A549 (cell line): ENCODE data around the gene PCDHA7. TPM values are rescaled to one million over a fixed set of nuclear protein-coding genes. Genes with fewer than 3 reads are reported as not detected.

Experiments
- ATAC-seq, 2 experiments: fragments of 200-7000 bp in 1 of 2; fragments of >200 bp in 1 of 2; cut with Nextera tagmentation in 1 of 2; cut with Tn5 transposase in 1 of 2; 3 replicates each; pipeline versions ENCODE4 v1.8.0 to v1.9.1; 2018 to 2020; ENCODE audit warnings: mild to moderate bottlenecking in 1 of 2, moderate library complexity in 1 of 2
- CTCF ChIA-PET: fragments of 300-600 bp; sonication (Branson Sonifier 250); formaldehyde crosslinking; extraction: SDS; loops from one replicate; lab custom pipeline; 2021; ENCODE audit warnings: antibody characterized with exemption, inconsistent platforms; lab: Yijun Ruan, JAX
- POLR2A ChIA-PET: fragments of 350-600 bp; formaldehyde crosslinking; extraction: SDS; loops from one replicate; lab custom pipeline; 2021; ENCODE audit warnings: antibody characterized with exemption, inconsistent platforms; lab: Yijun Ruan, JAX
- DNase-seq, 2 experiments: peaks; one replicate each; pipeline versions ENCODE4 v3.0.0 to v3.0.0-alpha.2; 2011 to 2016; ENCODE audit warnings: low read depth in 1 of 2, low spot score in 1 of 2
- FAIRE-seq: peaks from 2 replicates; lab custom pipeline; 2011; peaks lifted over from hg19 to GRCh38; lab: Jason Lieb, UNC
- H3K27ac ChIP-seq, 2 experiments: fragments of >200 bp; sonication (Bioruptor Twin); formaldehyde crosslinking; 3 replicates each; pipeline ENCODE4 v1.5.1; 2016 to 2017
- H3K4me1 ChIP-seq: fragments of >200 bp; sonication (Bioruptor Twin); formaldehyde crosslinking; 3 replicates; pipeline ENCODE4 v1.6.1; 2016
- H3K4me2 ChIP-seq: fragments of >200 bp; sonication (Bioruptor Twin); formaldehyde crosslinking; 3 replicates; pipeline ENCODE4 v1.6.1; 2016
- H3K4me3 ChIP-seq: fragments of >200 bp; sonication (Bioruptor Twin); formaldehyde crosslinking; 3 replicates; pipeline ENCODE4 v1.5.1; 2016
- H3K9me3 ChIP-seq: fragments of >200 bp; sonication (Bioruptor Twin); formaldehyde crosslinking; 3 replicates; pipeline ENCODE4 v1.6.1; 2016
- ATOH8 ChIP-seq: fragments of 250-450 bp; sonication (Bioruptor Pico); IDR thresholded peaks from 2 replicates; pipeline ENCODE4 v1.5.0; 2020; ENCODE audit warnings: low read depth, mild to moderate bottlenecking, moderate library complexity
- BHLHE40 ChIP-seq: IDR thresholded peaks from 2 replicates; pipeline ENCODE4 v1.6.1; 2012; ENCODE audit warnings: low read depth, low read length, inconsistent platforms
- CEBPB ChIP-seq, 2 experiments: fragments of >200 bp in 1 of 2; sonication (Bioruptor Twin) in 1 of 2; formaldehyde crosslinking in 1 of 2; IDR thresholded peaks; 2 replicates each; pipeline ENCODE4 v1.6.1; 2012 to 2016
- CHD4 ChIP-seq: fragments of 200-600 bp; sonication (generic); IDR thresholded peaks from 2 replicates; pipeline ENCODE4 v1.6.1; 2016; ENCODE audit warnings: antibody characterized with exemption, mild to moderate bottlenecking, borderline replicate concordance
- CTCF ChIP-seq: fragments of >200 bp; sonication (Bioruptor Twin); formaldehyde crosslinking; IDR thresholded peaks from 3 replicates; pipeline ENCODE4 v1.5.1; 2016
- EHMT2 ChIP-seq: fragments of 200-600 bp; sonication (generic); IDR thresholded peaks from 2 replicates; pipeline ENCODE4 v1.6.1; 2016; ENCODE audit warnings: antibody characterized with exemption, low read depth, mild to moderate bottlenecking, moderate library complexity
- ELK1 ChIP-seq: fragments of 150-350 bp; IDR thresholded peaks from 2 replicates; pipeline ENCODE4 v1.6.1; 2014; ENCODE audit warnings: low read depth, mild to moderate bottlenecking, low read length
- ESRRA ChIP-seq: fragments of 150-350 bp; IDR thresholded peaks from 2 replicates; pipeline ENCODE4 v1.6.1; 2014; ENCODE audit warnings: mild to moderate bottlenecking, low read length, borderline replicate concordance
- HEYL ChIP-seq: fragments of 250-450 bp; sonication (Bioruptor Pico); IDR thresholded peaks from 2 replicates; pipeline ENCODE4 v1.8.0; 2021; ENCODE audit warnings: mild to moderate bottlenecking, moderate library complexity
- HOXA7 ChIP-seq: fragments of 250-450 bp; sonication (Bioruptor Pico); IDR thresholded peaks from 2 replicates; pipeline ENCODE4 v1.5.0; 2020; ENCODE audit warnings: mild to moderate bottlenecking, moderate library complexity
- HOXB5 ChIP-seq: fragments of 250-450 bp; sonication (Bioruptor Pico); IDR thresholded peaks from 2 replicates; pipeline ENCODE4 v1.5.0; 2020; ENCODE audit warnings: mild to moderate bottlenecking, moderate library complexity
- JUN ChIP-seq, 2 experiments: fragments of >200 bp; sonication (Bioruptor Twin); formaldehyde crosslinking; IDR thresholded peaks; 2 replicates in 1 of 2; 3 replicates in 1 of 2; pipeline ENCODE4 v1.6.1; 2016 to 2017
- JUNB ChIP-seq: fragments of >200 bp; sonication (Bioruptor Twin); formaldehyde crosslinking; IDR thresholded peaks from 2 replicates; pipeline ENCODE4 v1.6.1; 2016
- KDM1A ChIP-seq: fragments of 200-600 bp; sonication (generic); IDR thresholded peaks from 2 replicates; pipeline ENCODE4 v1.6.1; 2016; ENCODE audit warnings: low read depth, mild to moderate bottlenecking
- MAFK ChIP-seq: fragments of 450-650 bp; IDR thresholded peaks from 2 replicates; pipeline ENCODE4 v1.6.1; 2014; ENCODE audit not compliant: partially characterized antibody
- MAX ChIP-seq: IDR thresholded peaks from 2 replicates; pipeline ENCODE4 v1.6.1; 2012
- MAZ ChIP-seq: fragments of 150-350 bp; IDR thresholded peaks from 2 replicates; pipeline ENCODE4 v1.6.1; 2014; ENCODE audit warnings: antibody characterized with exemption, low read depth, low read length, borderline replicate concordance
- MYC ChIP-seq: IDR thresholded peaks from 2 replicates; pipeline ENCODE4 v1.6.1; 2012; ENCODE audit warnings: mild to moderate bottlenecking, inconsistent platforms, low read length, improper control_type of control experiment, borderline replicate concordance
- PHF8 ChIP-seq: fragments of 200-600 bp; sonication (generic); IDR thresholded peaks from 2 replicates; pipeline ENCODE4 v1.6.1; 2016; ENCODE audit warnings: low read depth, mild to moderate bottlenecking, antibody characterized with exemption, moderate library complexity, borderline replicate concordance
- POLR2A ChIP-seq: IDR thresholded peaks from 2 replicates; pipeline ENCODE4 v1.6.1; 2012; ENCODE audit warnings: mild to moderate bottlenecking, low read length
- RAD21 ChIP-seq, 2 experiments: fragments of >200 bp in 1 of 2; sonication (Bioruptor Twin) in 1 of 2; formaldehyde crosslinking in 1 of 2; IDR thresholded peaks in 1 of 2; conservative IDR thresholded peaks in 1 of 2; 2 replicates in 1 of 2; 3 replicates in 1 of 2; pipeline ENCODE4 v1.6.1; 2012 to 2018; ENCODE audit warnings: inconsistent platforms in 1 of 2
- RARB ChIP-seq: fragments of 250-450 bp; sonication (Bioruptor Pico); IDR thresholded peaks from 2 replicates; pipeline ENCODE4 v1.8.0; 2021; ENCODE audit warnings: mild to moderate bottlenecking, moderate library complexity
- WGBS: methylation state at CpG from one replicate; pipeline ENCODE4 v1.1.6; 2017; ENCODE audit errors: missing lambda C conversion rate; 5-methylcytosine and 5-hydroxymethylcytosine counted together
- polyA plus RNA-seq, 4 experiments: library from polyadenylated mRNA; depleted of rRNA in 3 of 4; stranded (reverse); fragments of >200 nt; fragmentation: RNase III in 1 of 4; extraction: RNeasy Plus Mini Kit Qiagen cat#74134 plus additional on column Dnase treatment in 1 of 4; gene quantifications; 2 replicates in 3 of 4; 3 replicates in 1 of 4; pipeline ENCODE4 v1.2.3, GENCODE V29; 2011 to 2017
- TF ChIP-seq, protein P1 (sequence below): IDR thresholded peaks from 2 replicates; pipeline ENCODE4 v1.6.1; 2012; ENCODE audit warnings: low read depth, borderline replicate concordance

The PCDHA7 gene
- polyA plus RNA-seq, 2 of the 4 experiments (the other 2 are of a cell fraction) = 0.14 to 0.23 TPM

- no peak within 1 kb of the TSS for H3K4me2 ChIP-seq
- TF ChIP-seq MAFK = peak; percentile 61
- no peak for TF ChIP-seq CTCF
- peak in 1 of 2 experiments; percentile 17; a peak in 1 of 5 replicates for TF ChIP-seq RAD21 (conservative IDR thresholded peaks at IDR 0.05 in 1 of 2, IDR thresholded peaks at IDR 0.05 in 1 of 2)
- TF ChIP-seq RARB (CRISPR knock-in tag) = no peak
- H3K4me3 ChIP-seq = no peak within 1 kb of the TSS
- CTCF ChIA-PET = interaction anchor here (0.6 to 1.4 kb wide), 5 partner anchors 34 to 663 kb away, joined by 3 to 7 read pairs (median 3); partner anchors contain the start of genes PCDHA4 and PCDHA5
- DNase-seq (peak in 1 of 2 experiments; percentile 18), ATAC-seq (no peak), FAIRE-seq (no peak)
- H3K9me3 ChIP-seq = peaks cover 11% of the 10 kb centered on the region; the same call in 2 of the 3 replicates
- no peak within 1 kb of the TSS for H3K27ac ChIP-seq
- WGBS = 73% methylated on average over 43 of the region's 44 CpGs
- no peaks in the 10 kb centered on the region for H3K4me1 ChIP-seq
- POLR2A ChIA-PET = no interaction called here
Observed at GRCh38 chr5:140855772-140856674, 22.0 kb downstream of the PCDHA7 start, which contains the start of gene PCDHA10. PCDHA10 (plus strand) TSS chr5:140855897; CDS start chr5:140856049, 152 bp downstream.

- DNase-seq (no peak), FAIRE-seq (no peak), ATAC-seq (no peak)
- 87% methylated on average over 94 of the region's 94 CpGs for WGBS
- peaks cover 18% of the 10 kb centered on the region for H3K9me3 ChIP-seq
- POLR2A ChIA-PET = no interaction called here
- no peak overlapping the region for H3K4me2 ChIP-seq
- no peak overlapping the region for H3K4me3 ChIP-seq
- no peaks in the 10 kb centered on the region for H3K4me1 ChIP-seq
- TF ChIP-seq ESRRA (no peak), HEYL (CRISPR knock-in tag) (no peak), BHLHE40 (no peak), KDM1A (no peak), HOXA7 (CRISPR knock-in tag) (no peak), ATOH8 (CRISPR knock-in tag) (no peak), HOXB5 (CRISPR knock-in tag) (no peak), PHF8 (no peak), MAZ (no peak)
- TF ChIP-seq, protein P1, sequence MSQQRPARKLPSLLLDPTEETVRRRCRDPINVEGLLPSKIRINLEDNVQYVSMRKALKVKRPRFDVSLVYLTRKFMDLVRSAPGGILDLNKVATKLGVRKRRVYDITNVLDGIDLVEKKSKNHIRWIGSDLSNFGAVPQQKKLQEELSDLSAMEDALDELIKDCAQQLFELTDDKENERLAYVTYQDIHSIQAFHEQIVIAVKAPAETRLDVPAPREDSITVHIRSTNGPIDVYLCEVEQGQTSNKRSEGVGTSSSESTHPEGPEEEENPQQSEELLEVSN = no peak
- TF ChIP-seq, all 56 proteins: peak for 0
- no peak overlapping the region for H3K27ac ChIP-seq
- CTCF ChIA-PET = interaction anchor here (1.0 to 1.4 kb wide), 2 partner anchors 35 to 50 kb away, joined by 3 to 7 read pairs; partner anchors contain the start of genes PCDHA4 and PCDHA5
Observed at GRCh38 chr5:140857177-140857986, 23.3 kb downstream of the PCDHA7 start.

DNA sequence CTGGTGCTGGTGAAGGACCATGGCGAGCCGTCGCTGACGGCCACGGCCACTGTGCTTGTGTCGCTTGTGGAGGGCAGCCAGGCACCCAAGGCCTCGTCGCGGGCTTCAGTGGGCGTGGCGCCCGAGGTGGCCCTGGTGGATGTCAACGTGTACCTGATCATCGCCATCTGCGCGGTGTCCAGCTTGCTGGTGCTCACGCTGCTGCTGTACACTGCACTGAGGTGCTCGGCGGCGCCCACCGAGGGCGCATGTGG is 23.8 kb downstream of the PCDHA7 start:
- H3K4me3 ChIP-seq = no peak overlapping the region
- CTCF ChIA-PET = no interaction called here
- H3K27ac ChIP-seq = no peak overlapping the region
- no peak for TF ChIP-seq EHMT2
- no peak for TF ChIP-seq HEYL (CRISPR knock-in tag)
- no peak for TF ChIP-seq MYC
- no peak for TF ChIP-seq CHD4
- TF ChIP-seq MAX = no peak
- TF ChIP-seq ELK1 = no peak
- no peak for TF ChIP-seq POLR2A
- TF ChIP-seq ATOH8 (CRISPR knock-in tag) = no peak
- no peak for TF ChIP-seq CEBPB (IDR thresholded peaks at IDR 0.05)
- TF ChIP-seq JUNB = no peak
- no peak for TF ChIP-seq JUN (IDR thresholded peaks at IDR 0.05)
- FAIRE-seq = no peak
- H3K4me1 ChIP-seq = no peaks in the 10 kb centered on the region
- POLR2A ChIA-PET = no interaction called here
- WGBS = 77% methylated on average over 12 of the region's 22 CpGs
- DNase-seq = no peak
- peaks cover 18% of the 10 kb centered on the region for H3K9me3 ChIP-seq
- no peak for ATAC-seq
- no peak overlapping the region for H3K4me2 ChIP-seq
